Motor neuron (in vitro differentiated cells): ENCODE measurements around the gene SLC1A2. TPM values are rescaled to one million over a fixed set of nuclear protein-coding genes. Genes with fewer than 3 reads are reported as not detected.

Source experiments
- ATAC-seq, 8 experiments: fragments of 200-7000 bp; cut with Tn5 transposase; replicated peaks in 6 of 8; 2 replicates each; pipeline ENCODE4 v1.8.0; 2021; ENCODE audit warnings: mild to moderate bottlenecking in 8 of 8, moderate library complexity in 8 of 8
- H3K27ac ChIP-seq, 2 donors: fragments of 250-450 bp; sonication (Bioruptor Pico); 2 replicates each; pipeline ENCODE4 v1.9.0; 2021; ENCODE audit warnings: antibody characterized with exemption in 2 of 2, mild to moderate bottlenecking in 2 of 2, moderate library complexity in 1 of 2
- H3K4me1 ChIP-seq, 2 donors: fragments of 250-450 bp; sonication (Bioruptor Pico); replicated peaks in 1 of 2; 2 replicates each; pipeline ENCODE4 v1.6.1; 2021; ENCODE audit warnings: antibody characterized with exemption in 2 of 2, mild to moderate bottlenecking in 2 of 2, moderate library complexity in 1 of 2
- H3K4me3 ChIP-seq, 5 donors: fragments of 250-450 bp; sonication (Bioruptor Pico); 2 replicates each; pipeline ENCODE4 v1.9.0; 2021; ENCODE audit warnings: antibody characterized with exemption in 5 of 5, mild to moderate bottlenecking in 5 of 5, moderate library complexity in 4 of 5
- whole genome bisulfite sequencing, 10 experiments: fragments of 450-650 bp; shearing (Covaris generic); methylation state at CpG; one replicate each; pipeline ENCODE4 v1.0.0; 2022; 5-methylcytosine and 5-hydroxymethylcytosine counted together
- in situ Hi-C, 9 experiments: fragments of 400-800 bp; cut with MboI; loops; one replicate each; pipeline ENCODE4 v1.15.0; 2021; ENCODE audit warnings: low sequenced_read_pairs in 9 of 9, low pct_unique_long_range_greater_than_20kb in 2 of 9; ENCODE audit not compliant: unreplicated experiment in 9 of 9
- total RNA-seq, 8 experiments: library from RNA; unstranded; fragments of 300-600 nt; gene quantifications; 2 replicates each; pipeline versions ENCODE4 v1.2.3 to v1.2.4, GENCODE V29; 2022

Gene SLC1A2
- total RNA-seq, 8 experiments from 2014 or later, result 1.3 to 96.2 (median 57.1) TPM

GRCh38 chr11:35276396-35277145 is 142.8 kb downstream of the SLC1A2 start:
- no peak overlapping the region for H3K27ac ChIP-seq
- H3K4me3 ChIP-seq, result no peak overlapping the region
- 0 to 100% (median 60%) methylated on average over 1 to 2 of the region's 2 CpGs; no CpG with 5 or more reads in 6 of the 10 experiments for WGBS, 10 experiments
- in situ Hi-C loops, result no loop called here
- ATAC-seq, result peak in 2 of 8 experiments; percentile 71 to 98
- H3K4me1 ChIP-seq, result no peaks in the 10 kb centered on the region

DNA sequence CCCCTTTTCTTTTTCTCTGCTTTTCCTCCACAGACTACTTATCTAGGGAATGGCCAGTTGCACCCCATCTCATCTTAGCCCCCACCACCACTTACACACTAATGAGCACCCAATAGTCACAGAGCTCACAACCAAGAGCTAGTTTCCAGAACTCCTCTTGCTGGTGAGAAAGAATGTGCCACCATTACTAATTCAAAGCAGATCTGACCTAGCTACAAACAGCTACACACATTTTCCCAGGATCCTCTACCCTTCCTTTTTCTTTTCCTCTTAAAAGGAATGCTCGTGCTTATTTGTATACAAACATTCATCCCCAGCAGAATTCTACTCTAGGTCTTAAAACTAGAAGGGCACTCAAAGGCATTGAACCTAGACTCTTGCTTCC is 143.6 kb downstream of the SLC1A2 start:
- Histone ChIP-seq H3K4me3 (no peak overlapping the region), H3K27ac (no peak overlapping the region), H3K4me1 (no peaks in the 10 kb centered on the region)
- in situ Hi-C loops, result no loop called here
- 0 to 88% (median 43%) methylated on average over 1 of the region's 1 CpG; no CpG with 5 or more reads in 3 of the 10 experiments for WGBS, 10 experiments
- ATAC-seq, result peak in 3 of 8 experiments; percentile 29 to 92 (median 37)

DNA sequence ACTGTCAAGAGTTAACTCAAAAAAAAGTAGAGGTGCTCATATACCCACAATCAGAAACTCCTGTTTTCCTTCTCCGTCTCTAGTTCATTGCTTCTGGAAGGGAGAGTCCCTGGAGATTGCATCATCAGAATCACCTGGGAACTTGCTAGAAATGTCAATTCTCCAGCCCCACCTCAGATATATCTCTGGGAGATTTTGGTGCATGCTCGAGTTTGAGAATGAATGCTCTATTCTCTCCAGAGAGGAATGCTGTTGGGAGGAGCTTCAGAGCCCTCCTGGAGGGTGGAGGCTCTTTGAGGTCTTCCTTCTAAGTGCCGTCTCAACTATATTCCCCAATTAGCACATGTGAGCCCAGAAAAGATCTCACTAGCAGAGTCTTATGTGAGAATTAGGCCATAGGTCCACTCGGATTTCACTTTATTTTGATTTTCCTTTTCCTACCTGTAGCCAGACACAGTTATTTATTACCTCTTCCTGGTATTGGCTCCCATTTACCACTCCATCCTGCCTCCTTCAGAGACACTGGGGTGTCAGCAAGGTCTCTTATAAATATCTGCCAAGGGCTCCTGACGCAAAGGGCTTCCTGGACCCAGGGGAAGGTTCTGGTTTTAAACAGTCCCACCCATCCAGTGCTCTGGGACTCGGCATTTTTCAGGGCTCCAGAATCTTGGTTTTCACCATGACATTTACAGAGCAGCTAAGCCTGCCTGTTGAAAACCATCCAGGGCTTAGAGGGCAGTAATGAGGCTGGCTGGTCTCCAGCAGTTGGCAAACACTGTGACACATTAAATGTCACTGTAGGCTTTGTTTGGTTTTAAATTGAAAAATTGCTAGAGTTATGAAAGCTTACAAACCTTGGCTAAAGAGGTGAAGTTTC is 144.2 kb downstream of the SLC1A2 start:
- Histone ChIP-seq H3K4me3 (no peak overlapping the region), H3K4me1 (no peaks in the 10 kb centered on the region), H3K27ac (no peak overlapping the region)
- 42 to 100% (median 67%) methylated on average over 1 to 6 of the region's 6 CpGs; no CpG with 5 or more reads in 1 of the 10 experiments for WGBS, 10 experiments
- peak in 4 of 8 experiments; percentile 29 to 86 (median 39) for ATAC-seq
- in situ Hi-C loops, result no loop called here

GRCh38 chr11:35272391-35272902 is 146.9 kb downstream of the SLC1A2 start:
- Histone ChIP-seq H3K4me3 (no peak overlapping the region), H3K4me1 (no peaks in the 10 kb centered on the region), H3K27ac (no peak overlapping the region)
- no peak for ATAC-seq
- 90 to 100% (median 97%) methylated on average over 1 to 5 of the region's 5 CpGs; no CpG with 5 or more reads in 4 of the 10 experiments for WGBS, 10 experiments
- in situ Hi-C loops, result no loop called here

DNA sequence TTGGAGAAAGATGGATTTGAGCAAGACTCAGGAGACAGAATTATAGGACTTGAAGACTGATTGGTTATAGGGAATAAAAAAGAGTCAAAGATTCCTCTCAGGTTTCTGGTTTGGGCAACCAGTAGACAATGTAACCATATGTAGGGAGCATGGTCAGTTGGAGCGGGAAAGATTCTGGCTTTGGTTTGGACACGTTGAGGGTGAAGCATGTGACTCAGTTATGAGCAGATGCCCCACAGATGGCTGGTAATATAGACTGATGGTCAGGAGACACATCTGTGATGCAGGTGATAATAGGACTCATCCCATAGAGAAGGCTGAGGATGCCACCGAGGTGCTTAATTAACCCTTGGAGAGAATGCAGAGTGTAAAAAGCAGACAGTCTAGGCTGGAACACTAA is 148.3 kb downstream of the SLC1A2 start:
- Histone ChIP-seq H3K4me3 (no peak overlapping the region), H3K4me1 (no peaks in the 10 kb centered on the region), H3K27ac (no peak overlapping the region)
- in situ Hi-C loops, result no loop called here
- no peak for ATAC-seq
- 31 to 100% (median 87%) methylated on average over 1 to 3 of the region's 3 CpGs for WGBS, 10 experiments

- no peaks in the 10 kb centered on the region for H3K4me1 ChIP-seq
- no peak for ATAC-seq
- H3K27ac ChIP-seq, result no peak overlapping the region
- in situ Hi-C loops, result no loop called here
- no peak overlapping the region for H3K4me3 ChIP-seq
- 50 to 100% (median 85%) methylated on average over 1 of the region's 1 CpG; no CpG with 5 or more reads in 4 of the 10 experiments for WGBS, 10 experiments
Observed at GRCh38 chr11:35270342-35270741, 149.0 kb downstream of the SLC1A2 start.

GRCh38 chr11:35267504-35267903 is 151.9 kb downstream of the SLC1A2 start:
- in situ Hi-C loops, result no loop called here
- Histone ChIP-seq H3K4me3 (no peak overlapping the region), H3K4me1 (no peaks in the 10 kb centered on the region), H3K27ac (no peak overlapping the region)
- WGBS, 10 experiments, result 34 to 100% (median 90%) methylated on average over 1 to 2 of the region's 2 CpGs; no CpG with 5 or more reads in 1 of the 10 experiments
- ATAC-seq, result no peak

GRCh38 chr11:35265755-35266454 is 153.5 kb downstream of the SLC1A2 start:
- WGBS, 10 experiments, result 80 to 100% (median 100%) methylated on average over 1 to 3 of the region's 3 CpGs
- in situ Hi-C loops, result no loop called here
- Histone ChIP-seq H3K4me1 (no peaks in the 10 kb centered on the region), H3K4me3 (no peak overlapping the region), H3K27ac (no peak overlapping the region)
- ATAC-seq, result no peak

DNA sequence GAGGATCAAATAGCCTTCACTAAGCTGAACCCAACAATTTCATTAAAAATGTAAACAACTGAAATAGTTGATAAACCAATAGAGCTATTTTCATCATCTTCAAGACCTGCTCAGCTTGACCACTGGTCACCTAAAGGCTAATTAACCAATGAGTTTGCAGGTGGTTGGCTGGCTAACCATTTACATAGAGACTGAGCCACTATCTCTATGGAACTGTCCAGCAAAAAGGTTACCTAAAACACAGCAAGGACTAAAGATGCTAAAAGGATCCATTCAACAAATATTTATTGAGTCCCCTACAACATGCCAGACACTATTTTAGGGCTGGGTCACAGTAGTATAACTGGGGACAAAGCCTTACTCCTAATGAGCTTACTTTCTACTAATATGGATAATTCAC is 156.6 kb downstream of the SLC1A2 start:
- no peak overlapping the region for H3K4me3 ChIP-seq
- in situ Hi-C loops, result no loop called here
- no peak overlapping the region for H3K27ac ChIP-seq
- no peak for ATAC-seq
- H3K4me1 ChIP-seq, result no peaks in the 10 kb centered on the region

DNA sequence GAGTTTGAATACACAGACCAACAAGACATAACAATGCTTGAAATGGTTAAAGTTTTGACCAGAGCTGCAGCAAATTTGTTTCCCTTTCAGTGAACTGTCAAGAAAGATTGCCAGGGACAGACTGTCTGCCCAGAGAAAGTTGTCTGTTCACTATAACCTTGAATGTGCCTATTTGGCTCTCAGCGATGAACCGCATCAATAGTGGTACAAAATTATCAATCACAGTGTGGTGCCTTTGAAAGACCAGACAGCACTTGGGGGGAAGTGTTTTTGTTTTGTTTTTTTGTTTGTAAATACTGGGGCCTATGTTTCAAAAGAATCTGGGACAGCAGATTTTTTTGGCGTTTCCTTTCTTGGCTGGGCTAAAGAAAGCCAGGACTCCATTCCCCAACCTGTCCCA is 157.3 kb downstream of the SLC1A2 start:
- no peak for ATAC-seq
- in situ Hi-C loops, result no loop called here
- WGBS, 10 experiments, result 60 to 100% (median 87%) methylated on average over 1 to 3 of the region's 3 CpGs; no CpG with 5 or more reads in 4 of the 10 experiments
- H3K4me1 ChIP-seq, result no peaks in the 10 kb centered on the region
- H3K27ac ChIP-seq, result no peak overlapping the region
- no peak overlapping the region for H3K4me3 ChIP-seq

DNA sequence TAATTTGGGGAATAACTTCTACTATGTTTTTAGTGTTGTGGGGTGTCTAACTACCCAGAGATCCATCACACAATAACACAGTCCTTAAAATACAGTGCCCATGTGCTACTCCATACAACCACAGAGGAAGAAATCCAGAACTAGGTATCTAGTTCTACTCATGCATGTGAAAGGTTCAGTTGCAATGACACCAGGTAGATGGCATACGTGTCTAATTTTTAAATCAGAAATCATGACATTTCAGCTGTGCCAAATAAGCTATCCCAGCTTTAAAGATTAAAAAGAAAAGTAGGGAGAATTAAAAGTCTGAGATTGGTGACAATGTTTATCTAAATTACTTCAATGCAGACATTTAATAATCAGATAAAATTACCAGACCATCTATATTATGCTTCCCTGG is 158.2 kb downstream of the SLC1A2 start:
- no peak overlapping the region for H3K4me3 ChIP-seq
- no peak overlapping the region for H3K27ac ChIP-seq
- 57 to 89% (median 80%) methylated on average over 1 of the region's 1 CpG; no CpG with 5 or more reads in 5 of the 10 experiments for WGBS, 10 experiments
- no peaks in the 10 kb centered on the region for H3K4me1 ChIP-seq
- in situ Hi-C loops, result no loop called here
- no peak for ATAC-seq

- peak in 4 of 8 experiments; percentile 82 to 91 (median 86) for ATAC-seq
- H3K4me3 ChIP-seq, result no peak overlapping the region
- H3K4me1 ChIP-seq, result no peaks in the 10 kb centered on the region
- in situ Hi-C loops, result no loop called here
- no peak overlapping the region for H3K27ac ChIP-seq
- WGBS, 10 experiments, result 15 to 100% (median 68%) methylated on average over 1 to 10 of the region's 10 CpGs
Observed at GRCh38 chr11:35260342-35260985, 158.9 kb downstream of the SLC1A2 start.
